ENCODE results near the gene FOXF2.

DNA sequence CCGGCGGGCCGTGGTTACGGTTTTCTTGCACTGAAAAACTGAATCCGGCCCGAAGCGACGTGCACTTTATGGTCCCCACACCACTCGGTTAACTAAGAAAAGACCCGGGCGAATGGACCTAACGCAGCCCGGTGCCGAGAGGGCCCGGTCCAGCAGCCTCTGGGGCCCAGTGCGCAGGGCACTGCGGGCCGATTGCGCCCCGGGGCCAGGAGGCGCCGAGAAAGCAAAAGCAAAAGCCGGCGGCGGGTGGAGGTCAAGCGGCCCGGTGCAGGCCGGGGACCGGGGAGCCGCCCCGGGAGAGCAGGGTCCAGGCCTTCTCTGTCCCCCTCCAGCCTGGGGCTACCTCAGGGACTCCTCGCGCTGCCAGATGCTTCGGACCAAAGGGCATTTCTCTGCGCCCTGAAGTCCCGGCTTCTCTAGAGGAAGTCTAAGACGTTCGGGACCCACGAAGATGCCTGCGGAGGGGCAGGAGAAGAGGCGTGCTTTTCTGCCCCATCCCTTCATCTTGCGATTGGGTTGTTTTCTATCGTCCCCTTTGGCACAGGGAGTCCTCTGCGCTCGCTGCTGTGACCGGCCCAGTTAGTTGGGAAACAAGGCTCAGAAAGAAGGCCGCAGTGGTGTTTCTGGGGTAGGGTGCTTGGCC lies 4.4 kb downstream of the FOXF2 start:
- TF ChIP-seq, protein P1, sequence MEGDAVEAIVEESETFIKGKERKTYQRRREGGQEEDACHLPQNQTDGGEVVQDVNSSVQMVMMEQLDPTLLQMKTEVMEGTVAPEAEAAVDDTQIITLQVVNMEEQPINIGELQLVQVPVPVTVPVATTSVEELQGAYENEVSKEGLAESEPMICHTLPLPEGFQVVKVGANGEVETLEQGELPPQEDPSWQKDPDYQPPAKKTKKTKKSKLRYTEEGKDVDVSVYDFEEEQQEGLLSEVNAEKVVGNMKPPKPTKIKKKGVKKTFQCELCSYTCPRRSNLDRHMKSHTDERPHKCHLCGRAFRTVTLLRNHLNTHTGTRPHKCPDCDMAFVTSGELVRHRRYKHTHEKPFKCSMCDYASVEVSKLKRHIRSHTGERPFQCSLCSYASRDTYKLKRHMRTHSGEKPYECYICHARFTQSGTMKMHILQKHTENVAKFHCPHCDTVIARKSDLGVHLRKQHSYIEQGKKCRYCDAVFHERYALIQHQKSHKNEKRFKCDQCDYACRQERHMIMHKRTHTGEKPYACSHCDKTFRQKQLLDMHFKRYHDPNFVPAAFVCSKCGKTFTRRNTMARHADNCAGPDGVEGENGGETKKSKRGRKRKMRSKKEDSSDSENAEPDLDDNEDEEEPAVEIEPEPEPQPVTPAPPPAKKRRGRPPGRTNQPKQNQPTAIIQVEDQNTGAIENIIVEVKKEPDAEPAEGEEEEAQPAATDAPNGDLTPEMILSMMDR (IDR thresholded peaks at IDR 0.05): no peak
- TF ChIP-seq EP300 (IDR thresholded peaks at IDR 0.05) (no peak), POLR2AphosphoS5 (IDR thresholded peaks at IDR 0.05) (no peak), POLR2A (IDR thresholded peaks at IDR 0.05) (no peak)
